B cell (primary cell): ENCODE data around the gene RNF157.

Experiments
- CTCF ChIP-seq: fragments of 200-600 bp; IDR thresholded peaks from one replicate; pipeline ENCODE4 v1.8.0; 2022; ENCODE audit warnings: antibody characterized with exemption, mild to moderate bottlenecking
- EZH2 ChIP-seq: IDR thresholded peaks from 2 replicates; pipeline ENCODE4 v1.6.1; 2012; ENCODE audit warnings: borderline replicate concordance, low read depth, mild to moderate bottlenecking, moderate library complexity, low read length; ENCODE audit not compliant: insufficient read depth, poor library complexity, severe bottlenecking

- TF ChIP-seq CTCF (peak; percentile 98), EZH2 (no peak)
These were observed 38.9 kb upstream of the RNF157 start for GRCh38 chr17:76278952-76279741.
